HG03196 (cell line): ENCODE measurements around the gene ADGRL3.

Experiments used
- ATAC-seq: cut with Tn5 transposase; IDR thresholded peaks from one replicate; pipeline ENCODE4 v1.9.1; 2021; ENCODE audit not compliant: unreplicated experiment

Gene ADGRL3

DNA sequence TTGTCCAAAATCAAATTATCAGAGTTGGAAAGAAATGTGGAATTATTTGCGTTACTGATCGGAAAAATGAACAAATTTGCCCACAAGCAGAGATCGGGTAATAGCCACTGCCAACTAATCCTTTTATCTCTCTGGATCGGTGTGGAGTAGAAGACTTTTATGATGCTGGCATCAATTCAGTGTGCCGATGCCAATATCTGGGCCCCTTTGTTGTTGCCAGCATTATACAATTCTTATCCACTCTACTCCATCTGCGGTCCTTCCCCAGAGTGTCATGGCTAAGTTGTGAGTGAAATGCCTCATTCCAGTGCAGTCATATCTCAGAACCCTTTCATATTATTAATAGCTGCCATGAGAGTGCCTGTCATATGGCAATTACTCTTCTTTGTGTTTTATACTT lies 660.2 kb downstream of the ADGRL3 start:
- ATAC-seq: no peak

DNA sequence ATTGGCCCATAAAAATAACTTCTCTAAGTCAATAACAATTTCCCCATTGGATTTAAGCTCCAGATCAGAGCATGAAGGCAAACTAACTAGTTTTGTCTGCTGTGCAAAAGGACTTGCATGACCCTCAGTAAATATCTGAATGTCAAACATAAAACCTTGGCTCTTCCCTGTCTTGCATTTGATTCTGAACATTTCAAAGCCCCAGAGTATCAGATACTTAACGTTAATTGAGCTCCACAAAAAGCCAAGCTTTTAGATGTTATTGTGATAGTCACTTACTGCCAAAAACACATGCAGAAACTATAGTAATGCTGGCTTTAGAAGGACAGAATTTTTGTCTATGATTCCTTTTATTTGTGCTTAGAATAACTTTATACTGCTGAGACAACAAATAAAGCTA lies 664.2 kb downstream of the ADGRL3 start:
- no peak for ATAC-seq

DNA sequence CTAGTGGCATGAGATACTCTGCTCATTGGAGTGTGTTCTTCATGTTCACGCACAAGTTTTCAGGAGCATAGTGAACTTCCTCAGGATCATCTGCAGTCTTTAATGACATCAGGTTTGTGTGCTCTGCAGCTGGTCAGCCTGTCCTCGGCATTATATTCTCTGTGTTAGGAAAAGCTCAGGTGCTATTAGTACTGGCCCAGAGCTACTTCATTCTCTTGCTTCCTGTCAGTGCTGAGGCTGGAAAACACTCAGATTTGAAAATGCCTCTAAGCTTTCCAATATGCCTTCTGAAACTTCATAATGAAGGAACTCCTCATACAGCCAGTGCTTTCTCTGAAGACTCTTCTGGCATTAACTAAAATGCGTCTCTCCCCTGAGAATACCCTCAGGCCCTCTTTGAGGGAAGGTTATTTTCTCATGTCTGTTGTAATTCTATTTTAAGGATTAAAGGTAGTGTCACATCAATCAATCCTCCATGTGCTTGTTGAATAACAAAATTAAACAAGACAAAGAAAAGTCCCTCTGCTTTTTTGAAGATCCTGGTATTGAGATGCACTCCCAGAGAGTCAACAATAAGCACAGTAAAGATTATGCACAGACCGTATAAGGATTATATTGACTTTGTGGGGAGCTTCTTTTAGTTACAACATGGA lies 666.4 kb downstream of the ADGRL3 start:
- no peak for ATAC-seq

DNA sequence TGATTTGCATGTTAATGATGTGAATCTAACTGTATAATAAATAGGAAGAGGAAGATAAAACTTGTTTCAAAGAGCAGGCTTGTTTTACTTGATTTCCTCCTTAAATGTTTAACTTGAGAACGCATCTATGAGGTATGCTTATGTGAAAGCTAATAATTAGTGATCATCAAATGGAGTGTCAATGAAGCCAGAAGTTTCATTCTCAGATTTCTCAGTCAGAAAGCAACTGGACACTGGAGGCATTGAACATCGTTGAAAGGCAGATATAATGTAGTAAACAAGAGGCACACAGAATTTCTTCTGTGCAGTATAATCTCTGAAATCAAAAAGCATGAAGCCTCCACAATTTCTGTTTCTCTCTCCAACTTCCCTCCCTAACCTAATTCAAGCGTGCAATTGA lies 672.9 kb downstream of the ADGRL3 start:
- ATAC-seq: no peak

DNA sequence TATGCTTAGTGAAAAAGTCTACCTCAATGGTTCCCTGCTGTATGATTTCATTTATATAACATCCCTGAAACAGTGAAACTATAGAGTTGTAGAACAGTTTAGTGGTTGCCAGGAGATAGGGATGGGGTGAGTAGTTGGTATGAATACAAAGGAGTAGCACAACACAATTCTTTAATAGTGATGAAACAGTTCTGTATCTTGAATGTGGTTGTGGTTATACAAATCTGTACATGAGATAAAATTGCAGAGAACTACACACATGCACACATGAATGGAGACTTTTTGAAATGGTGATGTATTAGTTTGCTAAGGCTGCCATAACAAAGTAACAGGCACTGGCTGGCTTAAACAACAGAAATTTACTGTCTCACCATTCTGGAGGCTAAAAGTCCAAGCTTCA lies 677.1 kb downstream of the ADGRL3 start:
- ATAC-seq: no peak

DNA sequence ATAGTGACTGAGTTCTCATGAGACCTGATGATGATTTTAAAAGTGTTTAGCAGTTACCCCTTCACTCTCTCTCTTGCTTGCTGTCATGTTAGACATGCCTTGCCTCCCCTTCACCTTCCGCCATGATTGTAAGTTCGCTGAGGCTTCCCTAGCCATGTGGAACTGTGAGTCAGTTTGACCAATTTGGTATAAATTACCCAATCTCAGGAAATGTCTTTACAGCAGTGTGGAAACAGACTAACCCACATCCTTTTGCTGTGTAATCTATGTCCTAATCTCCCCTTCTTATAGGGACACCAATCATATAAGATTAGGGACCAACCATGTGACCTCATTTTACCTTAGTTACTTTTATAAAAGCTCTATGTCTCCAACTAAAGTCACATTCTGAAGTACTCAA lies 677.8 kb downstream of the ADGRL3 start:
- ATAC-seq: no peak

DNA sequence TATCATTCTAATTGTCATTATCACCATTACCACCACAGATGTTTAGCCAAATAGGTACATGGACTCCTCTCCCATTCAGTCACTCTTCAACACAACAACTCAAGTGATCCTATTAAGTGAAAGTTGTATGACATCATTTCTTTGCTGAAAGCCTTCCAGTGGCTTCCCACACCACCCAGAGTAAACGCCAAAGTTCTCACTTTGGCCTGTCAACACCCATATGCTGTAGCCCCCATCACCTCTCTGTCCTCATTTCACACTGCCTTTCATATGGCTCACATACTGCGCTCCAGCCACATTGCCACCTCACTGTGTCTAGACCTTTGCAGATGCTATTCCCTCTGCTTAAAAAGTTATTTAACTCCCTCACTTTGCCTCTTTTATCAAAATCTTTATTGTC lies 682.3 kb downstream of the ADGRL3 start:
- ATAC-seq: no peak

DNA sequence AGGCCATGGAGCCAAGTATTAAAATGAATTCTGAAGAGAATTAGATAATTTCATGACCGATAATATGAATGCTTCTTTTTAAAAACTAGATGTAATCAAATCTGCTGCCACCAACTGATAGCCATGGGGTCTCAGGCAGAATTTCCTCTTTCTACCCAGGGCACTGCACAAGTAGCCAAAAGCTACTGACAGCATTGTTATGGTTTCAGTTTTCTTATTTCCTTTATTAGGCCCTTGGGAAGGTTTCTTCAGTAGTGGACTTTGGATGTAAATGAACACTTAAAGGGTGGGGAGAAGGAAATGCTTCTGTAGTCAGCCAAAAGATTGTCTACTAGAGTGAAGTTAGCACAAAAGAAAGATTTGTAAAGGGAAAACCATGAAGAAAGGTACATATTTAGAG lies 686.0 kb downstream of the ADGRL3 start:
- ATAC-seq: no peak

DNA sequence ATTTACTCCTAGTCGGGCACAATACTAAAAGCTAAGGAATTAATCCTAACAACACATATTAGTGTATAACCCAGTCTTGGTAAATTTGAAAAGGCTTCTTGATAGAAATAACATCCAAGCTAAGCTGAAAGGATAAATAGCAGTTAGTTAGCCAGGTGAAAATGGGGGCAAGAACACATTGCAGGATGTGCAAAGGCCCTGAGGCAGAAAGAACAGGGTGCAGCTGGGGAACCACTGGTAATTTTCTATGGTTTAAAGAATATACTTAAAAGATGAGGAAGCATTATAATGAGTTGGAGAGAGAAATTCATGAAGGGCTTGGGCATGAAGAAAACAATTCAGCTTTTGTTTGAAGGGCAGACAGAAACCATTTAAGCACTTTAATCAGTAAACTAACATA lies 689.0 kb downstream of the ADGRL3 start:
- no peak for ATAC-seq

DNA sequence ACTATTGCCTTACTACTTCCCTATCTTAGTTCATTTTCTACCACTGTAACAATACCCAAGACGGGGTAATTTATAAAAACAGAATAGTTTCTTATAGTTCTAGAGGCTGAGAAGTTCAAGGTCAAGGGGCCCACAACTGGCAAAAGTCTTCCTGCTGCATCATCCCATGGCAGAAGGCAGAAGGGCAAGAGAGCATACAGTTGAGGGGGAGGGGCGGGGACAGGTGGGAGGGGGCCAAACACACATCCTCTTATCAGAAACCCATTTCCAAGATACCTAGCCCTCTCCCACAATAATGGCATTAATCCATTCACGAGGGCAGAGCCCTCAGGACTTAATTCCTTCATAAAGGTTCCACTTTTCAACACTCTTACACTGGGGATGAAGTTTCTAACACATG lies 690.2 kb downstream of the ADGRL3 start:
- no peak for ATAC-seq

DNA sequence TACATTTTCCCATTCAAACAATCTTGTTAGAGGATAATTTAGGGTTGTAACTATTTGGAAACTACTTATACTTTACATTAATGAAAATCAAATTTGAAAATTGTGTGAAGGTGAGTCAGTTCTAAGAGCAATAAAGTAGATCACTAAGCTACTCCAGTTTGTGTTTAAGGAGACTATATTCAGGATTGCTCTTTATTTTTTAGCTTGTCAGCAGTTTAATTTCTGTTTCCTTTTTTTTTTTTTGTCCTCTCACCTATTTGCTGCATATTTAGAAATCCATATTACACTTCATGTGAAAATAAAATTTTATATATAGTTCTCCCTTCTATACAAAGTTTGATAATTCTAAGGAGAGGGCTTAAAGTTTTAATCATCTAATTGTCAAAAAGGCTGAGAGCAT lies 691.8 kb downstream of the ADGRL3 start:
- ATAC-seq: no peak

DNA sequence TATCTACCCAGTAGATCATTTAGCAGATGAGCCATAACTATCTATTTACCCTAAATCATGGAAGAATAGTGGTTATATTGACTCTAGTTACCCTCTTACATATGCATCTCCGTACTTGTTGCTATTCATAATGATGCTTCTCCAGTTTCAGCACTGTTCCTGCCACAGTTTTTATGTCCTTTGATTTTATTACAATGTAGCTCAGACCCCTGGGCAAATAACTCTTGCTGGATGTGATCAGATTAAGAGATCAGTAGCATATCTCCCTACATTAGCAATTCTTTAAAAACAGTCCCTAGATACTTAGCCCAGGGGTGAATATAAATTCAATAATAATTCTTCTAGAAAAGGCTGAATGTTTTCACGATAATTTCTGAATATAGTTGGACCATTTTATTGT lies 696.5 kb downstream of the ADGRL3 start:
- no peak for ATAC-seq

DNA sequence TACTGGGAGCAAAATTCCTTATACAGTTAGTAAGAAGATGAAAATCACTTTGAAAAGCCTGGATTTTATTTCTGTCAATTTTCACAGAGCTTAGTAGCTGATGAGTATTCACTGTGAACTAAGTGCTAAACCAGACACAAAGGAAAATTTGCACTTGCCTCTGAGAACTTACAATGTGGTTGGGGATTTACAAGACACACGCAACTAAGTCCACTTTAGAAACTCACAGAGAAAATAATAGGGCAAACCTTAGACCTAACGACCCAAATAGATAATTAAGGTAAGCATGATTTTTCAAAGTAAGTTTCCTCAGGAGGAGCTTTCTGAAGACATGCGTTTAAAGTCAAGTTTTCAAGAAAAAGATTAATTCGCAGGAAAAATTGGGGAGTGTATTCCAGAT lies 708.9 kb downstream of the ADGRL3 start:
- ATAC-seq: no peak

DNA sequence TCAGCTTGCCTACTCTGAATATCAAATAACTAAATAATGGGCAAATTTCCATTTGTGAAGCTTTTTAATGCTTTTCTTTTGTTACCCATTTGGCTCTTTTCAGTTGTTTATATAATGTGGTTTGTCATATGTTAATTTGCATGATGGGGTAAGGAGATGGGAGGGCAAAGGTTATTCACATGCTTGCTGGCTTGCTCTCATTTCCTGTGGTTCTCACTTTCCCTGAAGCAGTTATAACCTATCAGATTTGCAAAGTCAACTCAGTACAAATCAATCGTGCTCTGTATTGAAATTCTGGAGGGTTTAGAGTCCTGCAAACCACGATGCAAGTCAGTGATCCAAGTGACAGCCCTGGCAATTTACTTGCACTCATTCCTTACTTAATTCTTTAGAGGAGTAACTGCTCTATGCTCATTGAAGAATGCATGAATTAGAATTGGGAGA lies 711.2 kb downstream of the ADGRL3 start:
- ATAC-seq: no peak

DNA sequence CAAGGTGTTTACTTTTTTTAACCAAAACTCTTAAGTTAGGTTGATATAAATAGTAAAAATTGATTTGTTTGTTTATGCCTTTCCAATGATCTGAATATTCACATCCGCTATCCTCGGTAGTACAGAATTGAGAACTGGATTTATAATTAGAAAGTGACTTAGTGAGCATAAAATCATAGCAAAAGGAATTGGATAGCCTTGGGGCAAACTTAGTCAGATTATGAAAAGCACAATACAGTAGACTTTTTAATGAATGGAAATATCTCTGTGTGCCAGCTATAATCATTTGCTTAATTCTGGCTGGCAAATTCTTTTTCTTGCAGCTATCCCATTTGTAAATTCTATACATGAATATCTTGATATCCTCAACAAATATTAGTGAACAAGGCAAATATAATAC lies 713.5 kb downstream of the ADGRL3 start:
- ATAC-seq: no peak

DNA sequence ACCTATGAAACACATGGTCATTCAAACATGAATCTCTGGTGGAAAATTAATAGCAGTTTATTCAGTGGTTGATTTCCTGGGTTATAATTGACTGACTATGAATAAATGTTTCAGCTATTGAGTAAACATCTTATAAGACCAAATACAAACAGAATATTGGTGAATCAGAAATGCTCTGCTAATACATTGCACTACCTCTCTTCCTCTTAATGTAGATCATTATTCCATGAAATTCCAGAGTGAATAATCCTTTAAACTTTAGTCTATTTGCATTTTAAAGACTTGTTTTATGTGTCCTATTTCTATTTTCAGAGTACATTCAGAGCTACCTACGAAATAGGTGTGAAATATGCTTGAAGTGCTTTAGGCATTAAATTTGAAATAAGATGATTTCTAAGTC lies 715.4 kb downstream of the ADGRL3 start:
- no peak for ATAC-seq

DNA sequence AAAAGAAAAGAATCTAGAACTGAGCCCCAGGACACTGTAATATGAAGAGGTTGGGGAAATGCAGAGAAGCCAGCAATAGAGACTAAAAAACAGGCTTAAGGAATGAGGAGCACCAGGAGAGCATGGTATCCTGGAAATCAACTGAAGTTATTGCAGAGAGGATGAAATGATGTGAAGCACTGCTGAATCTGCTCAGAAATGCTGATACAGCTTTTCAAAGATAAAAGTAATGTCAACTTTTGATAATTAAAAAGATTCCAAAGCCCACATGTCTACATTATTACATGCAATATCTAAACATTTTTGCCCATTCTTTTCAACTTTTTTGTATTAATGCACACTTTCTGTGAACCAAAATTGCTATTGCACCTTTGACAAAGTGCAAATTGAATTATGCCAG lies 718.4 kb downstream of the ADGRL3 start:
- no peak for ATAC-seq

DNA sequence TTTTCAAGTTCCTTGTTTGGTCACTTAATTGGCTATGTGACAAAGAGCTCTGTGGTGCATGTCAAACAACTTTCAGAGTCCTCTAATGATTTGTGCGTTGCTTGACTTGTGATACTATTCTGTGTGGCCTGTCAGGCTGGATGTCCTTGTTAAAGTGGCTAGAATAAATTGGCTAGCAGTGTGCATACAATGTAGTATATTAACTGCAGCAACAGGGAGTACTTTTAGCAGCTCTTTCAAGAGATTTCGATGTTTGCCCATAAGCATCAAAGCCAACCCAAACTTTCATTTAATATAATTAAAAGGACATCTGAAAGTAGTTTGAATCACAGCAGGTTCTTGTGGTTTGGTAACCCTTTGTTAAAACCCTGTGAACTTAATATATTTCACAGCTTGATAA lies 718.9 kb downstream of the ADGRL3 start:
- ATAC-seq: no peak

DNA sequence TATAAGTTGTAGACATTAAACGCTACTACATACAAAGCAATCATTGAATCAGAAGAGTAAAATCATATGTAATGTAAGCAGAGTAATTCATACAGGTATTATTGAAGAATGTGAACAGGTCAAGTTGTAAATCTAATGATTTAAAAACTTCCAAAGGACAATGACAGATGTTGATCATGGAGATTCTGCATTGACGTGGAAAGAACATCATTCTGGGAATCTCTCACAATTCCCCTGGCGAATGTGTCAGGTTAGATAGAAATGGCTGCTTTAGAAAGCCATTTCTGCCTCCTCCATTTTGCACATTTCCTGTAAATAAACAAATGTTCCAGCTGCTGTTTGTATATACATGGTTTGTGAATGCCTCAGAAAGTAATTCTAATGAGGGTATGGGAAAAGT lies 719.4 kb downstream of the ADGRL3 start:
- ATAC-seq: no peak

DNA sequence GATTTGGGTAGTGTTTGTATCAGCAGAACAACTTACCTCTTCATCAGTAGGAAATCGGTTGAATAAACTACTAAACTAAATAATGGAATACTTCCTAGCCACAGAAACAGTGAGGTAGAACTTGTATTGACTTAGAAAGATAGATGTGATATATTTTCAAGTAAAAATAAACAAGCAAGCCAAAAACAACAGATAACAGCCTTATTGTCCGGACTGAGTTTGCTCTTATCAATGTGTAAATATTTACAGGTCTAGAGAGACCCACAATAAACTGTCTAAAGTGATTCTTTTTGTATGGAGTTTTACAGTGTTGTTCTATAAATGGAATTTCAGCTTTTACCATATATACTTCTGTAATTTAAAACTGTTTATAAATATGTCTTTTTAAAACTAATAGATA lies 721.8 kb downstream of the ADGRL3 start:
- no peak for ATAC-seq

DNA sequence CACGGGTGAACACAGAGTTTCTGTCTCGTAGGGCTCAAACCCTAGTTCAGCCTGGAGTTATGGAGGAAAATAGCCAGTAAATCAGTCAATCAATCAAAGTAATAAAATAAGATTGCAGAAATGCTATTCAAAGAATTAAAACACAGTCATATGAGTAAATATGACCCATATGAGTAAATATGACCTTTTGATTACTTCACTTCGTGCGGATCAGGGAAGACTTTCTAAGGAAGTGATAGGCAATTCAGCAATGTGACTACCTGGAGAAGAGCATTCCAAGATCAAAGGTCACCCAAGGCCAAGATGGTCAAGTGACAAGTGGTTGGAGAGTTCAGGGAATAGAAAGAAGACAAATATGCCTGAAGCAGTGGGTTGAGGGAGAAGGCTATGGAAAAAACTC lies 722.6 kb downstream of the ADGRL3 start:
- ATAC-seq: no peak

DNA sequence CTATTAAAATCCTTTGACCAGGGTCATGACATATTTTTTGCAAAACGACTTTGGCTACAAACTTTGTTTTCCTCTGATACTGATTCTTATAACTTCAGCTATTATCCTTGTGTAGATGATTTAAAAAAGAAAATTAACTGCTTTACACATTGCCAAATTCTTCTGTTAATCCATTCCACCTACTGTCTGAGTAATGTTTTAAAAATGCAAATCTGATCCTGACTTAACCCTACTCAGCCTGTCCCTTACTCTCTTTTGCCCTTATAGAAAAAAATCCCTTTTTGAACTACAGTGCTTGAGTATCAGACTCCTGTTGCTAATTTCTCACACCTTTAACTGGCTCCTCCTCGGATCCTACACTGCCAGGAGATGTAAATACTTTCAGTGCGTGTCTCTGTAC lies 723.1 kb downstream of the ADGRL3 start:
- ATAC-seq: no peak

DNA sequence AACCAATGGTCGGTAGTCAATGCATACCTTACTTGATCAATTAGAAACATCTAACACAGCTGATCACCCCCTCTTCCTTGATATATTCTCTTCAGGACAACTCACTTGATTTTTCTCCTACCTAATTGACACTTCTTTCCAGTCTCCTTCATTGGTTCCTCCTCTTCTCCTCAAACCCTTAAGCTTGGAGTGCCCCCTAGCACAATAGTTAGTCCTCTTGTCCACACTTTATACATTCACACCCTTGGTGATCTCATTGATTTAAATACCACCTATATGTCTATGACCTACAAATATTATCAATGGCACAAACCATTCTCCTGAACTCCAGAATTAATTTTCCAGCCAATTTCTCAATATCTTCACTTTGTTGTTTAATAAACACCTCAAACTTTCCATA lies 724.0 kb downstream of the ADGRL3 start:
- no peak for ATAC-seq

DNA sequence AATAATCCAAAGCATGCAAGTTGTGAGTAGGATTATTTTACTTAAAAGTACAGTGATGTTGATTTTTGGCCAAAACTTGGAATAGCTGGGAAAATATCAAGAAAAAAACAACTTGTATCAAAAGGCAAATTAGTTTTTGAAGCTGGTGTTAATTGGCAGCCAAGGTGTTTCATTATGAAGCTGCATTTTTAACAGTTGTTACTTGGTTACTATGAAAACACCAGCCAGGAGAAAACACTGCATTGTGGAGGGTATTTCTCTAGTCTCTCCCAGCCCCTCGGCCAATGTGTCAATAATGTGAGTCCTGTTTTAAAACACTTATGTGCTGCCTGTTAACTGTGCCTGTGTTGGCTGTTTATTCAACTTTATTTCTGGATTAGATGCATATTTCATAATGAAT lies 733.4 kb downstream of the ADGRL3 start:
- no peak for ATAC-seq
